ENCODE measurements around the gene SHLD1.

SHLD1 gene

DNA sequence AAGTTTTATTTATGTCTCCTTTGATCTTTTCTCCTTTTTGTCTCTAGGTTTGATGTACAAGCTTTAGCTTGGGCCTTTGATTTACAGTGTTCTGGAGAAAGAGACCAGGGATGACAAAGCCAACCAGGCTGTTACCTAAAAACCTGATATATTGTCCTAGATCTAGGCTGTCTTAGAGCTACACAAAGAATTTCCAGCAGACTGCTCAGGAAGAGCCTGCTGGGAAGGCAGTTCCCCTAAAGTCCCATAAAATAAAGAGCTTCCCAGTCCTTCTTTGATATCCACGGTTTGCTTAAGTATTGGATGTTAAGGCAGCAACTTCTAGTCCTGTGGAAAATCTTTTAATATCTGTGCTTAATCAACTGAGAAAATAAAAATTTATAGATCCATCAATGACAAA lies 70.5 kb downstream of the SHLD1 start:
- DNase-seq (ENCODE audit: low read depth) = no peak

DNA sequence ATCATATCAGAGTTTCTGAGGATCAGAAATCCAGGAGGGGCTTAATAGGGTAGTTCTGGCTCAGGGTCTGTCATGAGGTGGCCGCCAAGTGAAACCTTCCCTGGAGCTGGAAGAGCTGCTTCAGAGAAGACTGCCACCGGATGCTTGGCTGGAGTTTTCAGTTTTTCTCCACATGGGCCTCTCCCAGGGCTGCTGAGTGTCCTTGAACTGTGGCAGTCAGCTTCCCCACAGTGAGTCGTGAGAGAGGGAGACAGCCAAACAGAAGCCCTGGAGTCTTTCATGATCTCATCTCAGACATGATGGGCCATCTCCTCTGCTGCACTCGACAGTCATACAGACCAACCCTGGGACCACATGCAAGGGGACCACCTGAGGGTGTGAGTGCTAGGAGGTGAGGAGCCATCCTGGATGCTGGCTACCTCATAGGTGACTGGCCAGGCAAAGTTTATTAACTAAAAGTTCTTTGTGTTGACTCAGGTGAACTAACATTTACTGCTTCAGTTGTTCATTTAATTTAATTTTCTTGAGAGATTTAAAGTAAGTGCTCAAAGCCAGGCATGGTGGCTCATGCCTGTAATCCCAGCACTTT lies 71.5 kb downstream of the SHLD1 start:
- DNase-seq (ENCODE audit: low read depth) = no peak

DNA sequence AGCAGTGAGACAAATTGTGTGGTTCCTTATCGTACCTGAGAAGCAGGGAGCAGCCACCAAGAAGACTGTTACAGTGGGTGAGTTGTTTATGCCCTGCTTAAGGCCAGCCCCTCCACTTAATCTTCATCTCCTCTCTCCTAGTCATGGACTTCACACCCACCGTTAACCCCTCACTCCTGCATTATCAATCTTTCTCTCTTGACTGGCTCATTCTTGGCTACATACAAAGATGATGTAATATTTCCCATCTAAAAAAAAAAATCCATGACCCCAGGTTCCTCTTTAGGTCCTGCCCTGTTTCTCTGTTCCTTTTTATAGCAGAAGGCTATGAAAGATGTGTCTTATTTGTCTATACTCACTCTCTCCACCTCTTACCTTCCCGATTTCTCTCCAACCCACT lies 72.4 kb downstream of the SHLD1 start:
- peak; percentile 13 for DNase-seq (ENCODE audit: low read depth)

DNA sequence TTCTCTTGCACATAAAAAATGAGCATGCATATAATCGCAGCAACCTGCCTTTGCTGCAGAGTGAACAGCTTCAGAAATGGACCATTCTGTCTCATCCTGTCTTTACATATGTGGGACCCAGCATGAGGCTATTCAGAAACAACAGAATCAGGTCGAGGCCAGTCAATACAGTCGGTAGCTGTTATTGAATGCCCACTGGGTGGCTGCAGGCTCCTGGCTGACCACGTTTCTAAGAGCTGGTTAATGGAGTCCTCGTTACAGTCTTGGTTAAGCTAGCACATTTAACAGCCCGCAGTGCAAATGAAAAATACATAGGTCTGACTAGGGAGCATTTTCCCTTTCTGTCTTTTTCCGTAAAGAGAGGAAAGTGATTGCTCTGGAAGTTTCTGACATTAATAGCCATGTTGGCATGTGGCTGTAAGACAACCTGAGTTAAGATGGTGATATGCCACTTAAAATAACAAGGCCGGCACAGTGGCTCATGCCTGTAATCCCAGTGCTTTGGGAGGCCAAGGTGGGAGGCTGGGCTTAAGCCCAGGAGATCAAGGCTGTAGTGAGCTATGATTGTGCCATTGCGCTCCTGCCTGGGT lies 75.0 kb downstream of the SHLD1 start:
- no peak for DNase-seq (ENCODE audit: low read depth)

DNA sequence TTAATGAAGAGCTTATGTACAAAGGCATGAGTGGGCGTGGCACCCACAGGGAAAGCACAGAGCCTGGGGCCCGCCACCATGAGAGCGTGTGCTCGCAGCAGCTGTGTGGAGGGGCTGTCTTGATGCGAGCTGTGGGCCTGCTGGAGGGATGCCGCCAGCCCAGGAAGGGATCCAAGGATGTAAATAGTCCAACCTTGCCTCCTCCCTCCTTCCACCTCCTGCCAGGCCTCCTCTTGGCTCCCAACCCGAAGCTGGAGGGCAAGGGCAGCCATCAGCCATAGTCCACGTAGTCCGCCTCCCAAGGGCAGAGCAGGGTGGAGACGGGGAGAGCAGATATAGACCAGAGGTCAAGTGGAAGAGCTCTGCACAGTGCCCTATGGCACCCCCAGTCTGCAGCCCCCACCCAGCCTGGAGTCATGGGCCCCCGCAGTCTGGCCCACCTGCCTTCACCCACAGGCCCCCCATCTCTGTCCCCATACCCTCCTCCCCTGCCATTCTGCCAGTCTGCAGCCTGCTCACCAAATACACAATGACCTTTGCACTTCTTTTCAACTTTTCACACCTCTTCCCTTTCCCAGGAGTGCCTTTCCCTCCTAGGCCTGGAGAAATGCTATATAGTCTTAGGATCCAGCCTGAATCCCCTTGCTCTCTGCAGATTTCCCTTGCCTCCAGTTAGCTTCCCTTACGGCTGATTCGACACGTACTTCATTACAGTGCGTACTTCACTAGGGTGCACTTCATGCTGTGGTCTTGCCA lies 77.1 kb downstream of the SHLD1 start:
- no peak for DNase-seq (ENCODE audit: low read depth)

DNA sequence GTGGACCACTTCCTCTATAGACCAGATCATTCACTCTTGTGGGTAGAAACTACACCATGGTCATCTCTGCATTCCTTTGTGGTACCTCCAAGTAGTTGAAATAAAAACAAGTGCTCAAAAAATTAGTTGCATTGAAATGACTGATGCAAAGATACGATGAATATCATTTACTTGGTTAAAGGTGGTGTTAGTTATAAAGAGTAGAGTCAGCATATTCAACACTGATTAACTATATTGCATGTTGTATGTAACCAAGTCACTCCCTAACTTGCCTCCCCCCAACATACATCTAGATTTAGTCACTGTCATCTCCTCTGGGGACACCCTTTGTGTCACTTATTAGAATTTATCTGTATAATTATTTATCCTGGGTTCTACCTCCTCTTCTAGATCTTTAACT lies 77.7 kb downstream of the SHLD1 start:
- no peak for DNase-seq (ENCODE audit: low read depth)

DNA sequence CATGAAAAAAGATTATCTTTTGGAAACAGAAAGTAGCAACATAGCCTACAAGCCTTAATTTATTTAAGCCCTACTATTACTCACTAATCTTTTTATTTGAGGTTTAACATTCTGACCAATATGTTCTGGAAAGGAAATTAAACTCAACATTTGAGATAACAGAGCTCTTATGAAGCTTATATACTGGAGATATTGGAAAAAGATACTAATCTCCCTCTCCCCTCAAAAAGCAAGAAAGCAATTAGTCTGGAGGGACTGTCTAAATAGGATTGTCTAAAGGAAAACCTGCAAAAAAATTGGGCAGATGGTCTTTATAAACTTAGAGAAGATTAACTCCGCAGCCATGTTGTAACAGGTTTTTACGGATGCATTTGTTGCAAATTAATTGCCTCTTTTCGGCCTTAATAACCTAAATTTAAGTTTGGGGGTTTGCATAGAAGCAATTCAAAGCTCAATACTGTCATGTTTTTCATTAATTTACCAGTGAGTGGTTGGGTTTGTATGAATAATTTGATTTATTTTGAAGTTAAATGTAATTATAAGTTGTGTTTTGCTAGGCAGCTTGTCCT lies 79.1 kb downstream of the SHLD1 start:
- DNase-seq (ENCODE audit: low read depth) = no peak

DNA sequence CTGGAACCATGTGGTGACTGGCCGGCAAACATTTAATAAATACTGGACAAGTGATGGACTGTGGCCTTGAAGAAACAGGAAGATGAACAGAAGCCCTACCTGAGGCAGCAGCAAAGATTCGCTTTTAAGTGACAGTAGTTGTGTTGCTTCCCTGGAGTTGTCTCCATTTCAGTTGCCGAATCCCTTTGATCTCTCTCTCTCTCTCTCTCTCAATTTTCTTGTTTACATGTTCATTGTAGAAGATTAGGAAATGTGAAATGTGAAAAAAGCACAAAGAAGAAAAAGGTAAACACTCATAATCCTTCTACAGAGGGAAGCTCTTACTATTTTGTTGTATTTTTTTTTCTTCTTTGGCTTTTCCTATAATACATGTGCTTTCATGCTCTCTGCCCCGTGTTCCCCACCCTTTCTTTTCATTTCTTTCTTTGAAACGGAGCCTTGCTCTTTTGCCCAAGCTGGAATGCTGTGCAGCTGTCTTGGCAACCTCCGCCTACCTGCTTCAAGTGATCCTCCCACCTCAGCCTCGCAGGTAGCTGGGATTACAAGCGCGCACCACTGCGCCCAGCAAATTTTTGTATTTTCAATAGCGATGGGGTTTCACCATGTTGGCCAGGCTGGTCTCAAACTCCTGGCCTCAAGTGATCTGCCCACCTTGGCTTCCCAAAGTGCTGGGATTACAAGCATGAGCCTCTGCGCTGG lies 81.5 kb downstream of the SHLD1 start:
- no peak for DNase-seq (ENCODE audit: low read depth)

DNA sequence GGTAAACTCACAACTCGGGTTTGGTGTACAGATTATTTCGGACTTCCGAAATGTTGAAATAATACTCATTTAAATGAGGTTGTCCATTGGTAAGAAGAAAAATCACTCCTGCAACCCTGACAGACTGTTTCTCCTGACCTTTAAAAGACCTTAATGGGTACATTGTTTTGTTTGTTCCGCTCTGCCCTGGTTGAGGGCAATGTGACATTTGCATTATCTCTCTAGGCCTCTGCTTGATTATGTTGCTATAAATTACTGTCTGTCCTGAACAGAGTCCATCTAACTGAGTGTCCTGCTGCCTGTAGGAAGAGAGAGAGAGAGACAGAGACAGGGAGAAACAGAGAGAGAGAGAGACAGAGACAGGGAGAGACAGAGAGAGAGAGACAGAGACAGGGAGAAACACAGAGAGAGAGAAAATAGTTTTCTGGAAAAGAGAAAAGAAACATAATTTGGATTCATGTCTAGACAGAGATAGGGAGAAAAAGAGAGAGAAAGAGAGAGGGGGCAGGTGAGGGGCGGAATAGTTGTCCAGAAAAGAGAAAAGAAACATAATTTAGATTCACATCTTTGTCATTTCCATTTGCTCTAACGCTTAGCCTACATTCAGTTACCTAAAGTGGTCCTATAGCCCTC lies 83.2 kb downstream of the SHLD1 start:
- DNase-seq (ENCODE audit: low read depth) = no peak

DNA sequence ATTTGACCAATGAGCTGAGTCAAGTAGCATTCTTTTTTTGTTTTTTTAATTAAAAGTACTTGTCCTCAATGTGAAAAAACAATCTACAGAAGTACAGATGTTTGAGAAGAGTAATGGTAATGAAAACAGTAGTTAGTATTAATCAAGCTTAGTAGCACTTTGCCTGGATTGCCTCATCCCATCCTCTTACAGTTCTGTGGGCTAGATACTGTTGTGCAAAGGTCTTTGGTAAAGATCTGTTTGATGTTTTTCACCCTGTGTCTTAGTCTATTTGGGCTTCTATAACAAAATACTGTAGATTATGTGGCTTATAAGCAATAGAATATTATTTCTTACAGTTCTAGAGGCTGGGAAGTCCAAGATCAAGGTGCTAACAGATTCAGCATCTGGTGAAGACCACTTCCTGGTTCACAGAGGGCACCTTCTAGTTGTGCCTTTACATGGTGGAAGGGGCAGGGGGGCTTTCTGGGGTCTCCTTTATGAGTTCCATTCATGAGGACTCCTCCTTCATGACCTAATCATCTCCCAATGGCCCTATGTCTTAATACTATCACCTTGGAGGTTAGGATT lies 84.3 kb downstream of the SHLD1 start:
- peak; percentile 84 for DNase-seq (ENCODE audit: low read depth)

DNA sequence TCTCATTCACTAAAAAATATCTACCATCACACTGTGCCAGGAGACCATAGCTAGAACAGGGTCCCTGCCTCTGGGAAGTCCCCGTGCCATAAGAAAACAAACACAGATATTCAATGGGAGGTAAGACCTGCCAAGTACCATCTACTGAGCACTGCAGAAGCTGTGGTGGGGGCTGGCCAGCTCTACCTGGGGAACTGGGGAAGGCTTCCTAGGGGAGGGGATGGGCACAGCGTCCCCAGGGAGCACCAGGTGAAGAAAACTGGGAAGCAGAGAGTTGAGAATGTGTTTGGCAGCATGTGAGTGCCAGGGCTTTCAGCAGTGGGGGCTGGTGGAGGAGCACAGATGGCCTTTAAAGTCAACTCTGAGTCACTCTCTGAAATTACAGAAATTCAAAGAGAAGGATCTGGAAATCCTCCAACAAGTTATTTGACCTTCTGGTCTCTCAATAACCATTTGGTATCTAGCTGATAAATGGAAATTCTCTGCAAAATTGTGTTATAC lies 85.2 kb downstream of the SHLD1 start:
- DNase-seq (ENCODE audit: low read depth) = peak; percentile 73

DNA sequence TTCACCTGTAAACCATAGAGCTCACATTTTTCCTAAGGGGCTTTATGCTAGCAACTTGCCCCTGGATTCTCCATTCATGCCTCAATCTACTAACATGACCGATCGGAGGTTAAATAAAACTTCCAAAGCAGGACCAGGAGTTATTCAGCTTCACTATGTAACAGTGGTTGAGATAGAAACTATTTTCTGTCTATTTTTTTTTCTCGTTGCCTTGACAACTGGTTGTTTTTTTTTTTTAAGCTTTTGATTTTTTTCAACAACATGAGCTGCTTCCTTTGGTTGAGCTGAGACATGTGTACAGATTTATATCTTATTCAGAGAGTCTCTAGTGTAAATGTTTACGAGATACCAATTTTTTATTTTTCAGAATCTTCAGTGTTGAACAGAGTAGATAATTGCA lies 85.7 kb downstream of the SHLD1 start:
- peak; percentile 67 for DNase-seq (ENCODE audit: low read depth)

DNA sequence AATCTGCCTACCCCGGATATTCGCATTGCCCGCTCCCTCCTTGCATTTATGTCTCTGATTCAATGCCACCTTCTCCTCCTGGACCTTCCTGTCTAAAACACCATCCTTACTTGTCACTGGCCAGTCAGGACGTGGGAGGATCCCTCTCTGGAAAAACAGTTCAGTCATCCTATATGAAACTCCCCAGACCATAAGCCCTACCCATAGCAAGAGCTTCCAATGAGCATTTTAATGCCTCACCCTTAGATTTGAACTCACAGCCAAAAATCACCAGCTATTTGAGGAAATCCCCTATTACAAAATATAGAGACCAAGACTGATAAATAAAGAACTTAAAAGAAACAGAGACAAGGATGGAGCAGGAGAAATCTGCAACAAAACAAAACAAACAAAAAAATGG lies 86.4 kb downstream of the SHLD1 start:
- DNase-seq (ENCODE audit: low read depth) = no peak

DNA sequence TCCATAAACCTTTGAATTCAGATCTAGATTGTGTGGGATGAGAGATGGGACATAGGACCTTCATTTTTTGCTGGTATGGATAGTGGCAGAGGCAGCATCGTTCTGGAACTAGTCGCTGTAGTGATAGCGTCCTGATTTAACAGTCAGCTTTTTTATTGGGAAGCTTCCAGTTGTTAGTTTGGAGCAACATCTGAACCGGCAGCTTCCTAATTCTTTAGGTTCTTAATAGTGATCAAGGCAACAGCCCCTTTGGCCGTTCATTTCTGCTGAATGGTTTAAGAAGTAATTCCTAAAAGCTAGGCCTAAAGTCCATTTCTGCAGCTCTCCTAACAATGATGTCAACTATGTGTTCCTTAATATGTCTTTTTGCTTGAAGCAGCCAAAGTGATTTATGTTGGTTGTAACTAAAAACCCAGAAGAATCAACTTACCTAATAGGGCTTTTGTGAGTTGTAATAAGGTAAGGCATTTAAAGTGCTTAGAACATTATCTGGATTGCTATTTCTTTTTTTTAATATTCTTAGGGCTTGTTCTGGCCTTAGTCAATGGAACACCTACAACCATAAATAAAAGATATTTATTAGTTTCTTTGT lies 90.3 kb downstream of the SHLD1 start:
- DNase-seq (ENCODE audit: low read depth) = no peak

DNA sequence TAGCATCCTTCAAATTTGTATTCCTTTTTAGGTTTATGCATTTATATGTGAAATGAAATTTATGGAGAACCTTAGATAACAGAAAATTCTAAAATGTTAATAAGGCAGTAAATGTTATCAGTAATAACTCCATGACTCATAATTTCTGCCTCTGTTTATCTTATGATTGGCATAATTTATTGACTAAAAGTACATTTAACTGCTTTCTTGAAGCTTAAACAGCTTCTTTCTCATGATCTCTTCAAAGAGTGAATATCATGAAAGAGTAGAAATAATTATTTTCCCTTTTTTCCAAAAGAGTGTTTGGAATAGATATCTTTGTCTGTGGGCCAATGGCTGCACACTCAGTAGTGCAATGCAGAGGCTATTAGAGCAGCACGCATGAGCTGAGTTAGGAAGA lies 91.3 kb downstream of the SHLD1 start:
- peak; percentile 40 for DNase-seq (ENCODE audit: low read depth)

DNA sequence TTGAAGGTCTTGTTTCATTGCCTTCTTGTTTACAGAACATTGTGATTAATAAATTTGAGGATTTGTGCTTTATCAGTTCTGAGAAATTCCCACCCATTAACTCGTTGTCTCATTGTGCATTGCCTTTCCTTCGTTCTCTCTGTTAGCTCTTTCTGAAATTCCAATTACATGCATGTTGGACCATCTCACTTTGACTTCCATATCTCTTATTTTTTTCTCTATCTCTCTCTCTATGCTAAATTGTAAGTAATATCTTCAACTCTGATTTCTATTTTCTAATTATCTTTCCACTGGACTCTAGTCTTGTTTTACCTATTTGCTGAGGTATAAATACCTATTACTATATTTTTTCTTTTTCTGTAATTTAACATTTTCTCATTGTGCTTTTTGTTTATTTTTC lies 92.3 kb downstream of the SHLD1 start:
- no peak for DNase-seq (ENCODE audit: low read depth)

DNA sequence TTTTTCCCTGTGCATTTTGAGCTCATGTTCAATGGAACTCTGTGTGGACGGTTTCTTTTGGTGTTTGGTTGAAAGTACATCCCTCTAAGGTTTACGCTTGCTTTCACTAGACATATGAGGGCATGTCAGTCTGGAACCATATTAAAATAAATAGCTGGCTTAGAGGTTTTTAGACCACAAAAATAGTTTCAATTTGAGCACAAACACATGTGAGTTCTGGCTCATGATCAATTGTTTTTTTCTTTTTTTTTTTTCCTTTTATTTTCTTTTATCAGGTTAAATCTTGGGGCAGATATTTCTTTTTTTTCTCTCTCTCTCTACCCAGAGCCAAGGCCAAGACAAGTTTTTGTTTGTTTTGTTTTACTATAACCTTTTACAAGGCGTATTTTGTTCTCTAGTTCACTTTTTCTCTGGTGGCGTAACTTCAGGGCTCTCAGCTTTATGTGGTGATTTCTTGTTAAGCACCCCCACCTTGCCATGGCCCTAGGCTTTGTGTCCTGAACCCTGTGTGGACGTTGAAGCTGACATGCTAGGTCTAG lies 92.9 kb downstream of the SHLD1 start:
- DNase-seq (ENCODE audit: low read depth) = peak; percentile 65

DNA sequence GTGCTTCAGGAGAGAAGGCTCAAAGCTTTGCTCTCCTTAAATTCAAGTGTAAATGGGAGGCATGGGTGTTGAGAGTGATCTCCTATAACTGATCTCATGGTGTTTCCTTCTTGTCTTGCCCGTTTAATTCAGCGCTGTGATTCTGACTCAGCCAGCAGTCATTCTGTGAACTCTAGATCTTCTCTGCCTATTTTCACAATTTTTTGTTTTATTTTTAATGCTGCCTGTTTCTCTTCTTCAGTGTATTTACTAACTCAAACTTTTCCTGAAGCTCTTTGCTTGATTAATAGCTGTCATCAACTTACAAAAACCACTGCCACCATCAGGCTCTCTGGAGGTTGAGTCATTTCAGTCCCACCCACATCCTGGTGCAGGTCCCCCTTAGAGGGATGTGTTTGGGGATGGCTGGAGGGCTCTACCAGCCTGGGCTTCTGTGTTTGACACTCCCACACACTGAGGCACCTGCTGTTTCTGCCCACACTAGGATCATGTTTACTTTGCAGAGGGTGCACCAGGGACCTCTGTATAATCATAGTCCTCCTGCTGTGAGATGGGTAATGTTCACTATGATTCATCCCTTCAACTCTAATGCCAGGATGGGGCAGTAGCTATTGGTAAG lies 94.0 kb downstream of the SHLD1 start:
- DNase-seq (ENCODE audit: low read depth) = peak; percentile 70

DNA sequence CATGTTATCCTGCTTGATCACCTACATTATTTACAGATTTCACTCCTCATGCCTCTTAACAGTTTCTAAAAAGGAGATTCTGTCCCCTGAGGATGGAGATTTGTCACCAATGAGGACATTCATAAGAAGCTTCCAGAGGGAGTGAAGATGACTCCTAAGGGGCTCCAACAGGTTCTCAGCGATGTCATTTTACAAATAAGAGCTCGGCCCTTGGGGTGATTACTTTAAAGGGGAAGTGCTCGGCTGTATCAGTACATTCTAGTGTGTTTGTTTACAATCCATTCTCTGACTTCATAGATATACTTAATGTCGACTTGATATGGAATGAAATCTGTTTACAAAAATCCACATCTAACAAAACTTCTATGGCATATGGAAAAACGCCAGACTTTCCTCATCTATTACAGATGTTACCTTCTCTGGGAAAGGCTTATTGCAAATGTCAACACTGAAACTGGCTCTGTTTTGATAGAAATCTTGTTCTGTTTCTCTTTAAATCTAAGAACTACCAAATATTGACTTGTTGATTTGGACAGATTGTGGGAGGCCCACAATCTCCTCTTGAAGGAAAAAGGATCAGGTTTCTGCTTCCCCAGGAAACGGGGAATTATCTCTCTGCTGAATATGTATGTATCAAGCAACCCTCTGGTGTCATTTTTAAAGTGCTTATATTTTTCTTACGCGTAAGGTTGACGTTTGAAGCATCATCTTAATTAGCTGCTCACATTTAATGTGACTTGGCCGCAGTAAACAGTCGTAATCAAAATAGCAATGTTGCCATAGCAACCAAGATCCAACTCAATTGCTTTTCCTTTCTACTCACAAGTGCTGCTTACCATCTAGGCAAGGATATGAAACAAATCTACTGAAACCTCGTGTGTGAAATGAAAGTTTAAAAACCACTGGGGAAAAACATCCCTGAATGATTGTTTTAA lies 95.7 kb downstream of the SHLD1 start:
- DNase-seq (ENCODE audit: low read depth) = peak; percentile 66

Data from amniotic epithelial cell (primary cell).